ENCODE results near the gene ABI1.

The ABI1 gene

GRCh38 chr10:26770069-26770468 lies 90.7 kb downstream of the ABI1 start:
- H4K20me1 ChIP-seq (ENCODE audit: insufficient read depth, low read length): no peaks in the 10 kb centered on the region

GRCh38 chr10:26765549-26765948 lies 95.2 kb downstream of the ABI1 start:
- Histone ChIP-seq H2AFZ (ENCODE audit: low read length) (no peak overlapping the region), H3K27me3 (ENCODE audit: insufficient read depth, low read length) (no peaks in the 10 kb centered on the region), H3K79me2 (ENCODE audit: insufficient read depth, low read length) (peaks cover 13% of the 10 kb centered on the region), H3K36me3 (ENCODE audit: insufficient read depth, low read length) (peaks cover 84% of the 10 kb centered on the region), H3K9me2 (ENCODE audit: low read depth, low read length) (no peaks in the 10 kb centered on the region), H3K4me2 (ENCODE audit: low read length) (no peak overlapping the region), H3K4me1 (ENCODE audit: insufficient read depth, low read length, severe bottlenecking) (no peaks in the 10 kb centered on the region), H4K20me1 (ENCODE audit: insufficient read depth, low read length) (no peaks in the 10 kb centered on the region), H3K9me3 (ENCODE audit: low read length) (no peaks in the 10 kb centered on the region), H3K9ac (ENCODE audit: low read length) (no peak overlapping the region), H3K4me3 (ENCODE audit: low read depth, low read length, poor library complexity, severe bottlenecking) (no peak overlapping the region), H3F3A (ENCODE audit: insufficient read depth, low read length) (no peaks in the 10 kb centered on the region), H3K27ac (ENCODE audit: low read depth, low read length, poor library complexity, severe bottlenecking) (no peak overlapping the region)
- TF ChIP-seq CTCF (IDR thresholded peaks at IDR 0.05; ENCODE audit: low read length) (no peak), EZH2 (IDR thresholded peaks at IDR 0.05; ENCODE audit: borderline replicate concordance, low read length) (no peak)

More at GRCh38 chr10:26770069-26770468, 90.7 kb downstream of the ABI1 start:
- Histone ChIP-seq H3F3A (ENCODE audit: insufficient read depth, low read length) (no peaks in the 10 kb centered on the region), H3K9me3 (ENCODE audit: low read length) (no peaks in the 10 kb centered on the region), H3K9me2 (ENCODE audit: low read depth, low read length) (no peaks in the 10 kb centered on the region), H3K36me3 (ENCODE audit: insufficient read depth, low read length) (peaks cover 65% of the 10 kb centered on the region), H3K27ac (ENCODE audit: low read depth, low read length, poor library complexity, severe bottlenecking) (no peak overlapping the region), H3K79me2 (ENCODE audit: insufficient read depth, low read length) (peaks cover 58% of the 10 kb centered on the region), H3K9ac (ENCODE audit: low read length) (no peak overlapping the region), H2AFZ (ENCODE audit: low read length) (no peak overlapping the region), H3K27me3 (ENCODE audit: insufficient read depth, low read length) (no peaks in the 10 kb centered on the region), H3K4me1 (ENCODE audit: insufficient read depth, low read length, severe bottlenecking) (no peaks in the 10 kb centered on the region), H3K4me3 (ENCODE audit: low read depth, low read length, poor library complexity, severe bottlenecking) (no peak overlapping the region), H3K4me2 (ENCODE audit: low read length) (no peak overlapping the region)
- TF ChIP-seq EZH2 (IDR thresholded peaks at IDR 0.05; ENCODE audit: borderline replicate concordance, low read length) (no peak), CTCF (IDR thresholded peaks at IDR 0.05; ENCODE audit: low read length) (no peak)

DNA sequence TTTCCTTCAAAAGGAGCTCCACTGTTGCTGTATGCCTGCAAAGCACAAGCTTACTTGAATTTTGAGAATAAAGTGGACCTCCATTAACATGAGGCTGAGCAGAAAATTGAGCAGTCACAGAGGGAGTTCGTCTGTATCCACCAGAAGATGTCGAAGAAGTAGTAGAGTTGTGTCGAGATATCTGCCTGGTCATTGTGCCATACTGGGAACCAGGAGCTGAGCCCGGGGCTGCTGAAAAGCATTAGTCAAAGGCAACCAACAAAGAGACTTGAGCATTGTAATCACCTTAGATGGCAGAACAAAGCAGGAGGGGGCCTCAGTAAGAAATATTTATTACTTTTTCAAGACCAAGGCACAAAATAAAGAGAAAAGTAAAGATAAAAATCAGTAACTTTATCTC lies 101.8 kb downstream of the ABI1 start:
- TF ChIP-seq CTCF (IDR thresholded peaks at IDR 0.05; ENCODE audit: low read length) (no peak), EZH2 (IDR thresholded peaks at IDR 0.05; ENCODE audit: borderline replicate concordance, low read length) (no peak)
- Histone ChIP-seq H3K27ac (ENCODE audit: low read depth, low read length, poor library complexity, severe bottlenecking) (no peak overlapping the region), H3K9me3 (ENCODE audit: low read length) (no peaks in the 10 kb centered on the region), H3K9me2 (ENCODE audit: low read depth, low read length) (no peaks in the 10 kb centered on the region), H3K27me3 (ENCODE audit: insufficient read depth, low read length) (no peaks in the 10 kb centered on the region), H3K79me2 (ENCODE audit: insufficient read depth, low read length) (no peaks in the 10 kb centered on the region), H3K4me2 (ENCODE audit: low read length) (no peak overlapping the region), H3K36me3 (ENCODE audit: insufficient read depth, low read length) (peaks cover 72% of the 10 kb centered on the region), H2AFZ (ENCODE audit: low read length) (no peak overlapping the region), H4K20me1 (ENCODE audit: insufficient read depth, low read length) (no peaks in the 10 kb centered on the region), H3F3A (ENCODE audit: insufficient read depth, low read length) (0 out of 2 replicates have a peak, but pooled peaks cover 3% of the 10 kb centered on the region), H3K4me3 (ENCODE audit: low read depth, low read length, poor library complexity, severe bottlenecking) (no peak overlapping the region), H3K4me1 (ENCODE audit: insufficient read depth, low read length, severe bottlenecking) (peaks cover 21% of the 10 kb centered on the region), H3K9ac (ENCODE audit: low read length) (no peak overlapping the region)
